ENCODE data around the gene VAT1L.

GRCh38 chr16:77816293-77816692 lies 27.9 kb downstream of the VAT1L start:
- TF ChIP-seq POLR2AphosphoS5 (IDR thresholded peaks at IDR 0.05): no peak
- no peak for TF ChIP-seq CTCF (IDR thresholded peaks at IDR 0.05 in 8 of 11, conservative IDR thresholded peaks at IDR 0.05 in 3 of 11)

Measured in spleen (tissue), 7 donors.